ENCODE measurements around the gene JAZF1. TPM values are rescaled to one million over a fixed set of nuclear protein-coding genes. Genes with fewer than 3 reads are reported as not detected.

JAZF1 gene
- total RNA-seq, 1 experiment from 2014 or later = 3.4 TPM

GRCh38 chr7:28028471-28028870, 152.1 kb downstream of the JAZF1 start:
- no peaks in the 10 kb centered on the region for H3K9me3 ChIP-seq (ENCODE audit: control insufficient read depth in 1 of 2, insufficient read depth in 1 of 2, low read depth in 1 of 2, low read length in 2 of 2)
- H3K9ac ChIP-seq (ENCODE audit: low read length) = no peak overlapping the region
- no peak for DNase-seq (ENCODE audit: low read depth, low spot score)
- no peak overlapping the region for H3K4me2 ChIP-seq (ENCODE audit: low read length)
- TF ChIP-seq SIN3A (IDR thresholded peaks at IDR 0.05; ENCODE audit: low read depth) = no peak
- no peak for TF ChIP-seq YY1 (IDR thresholded peaks at IDR 0.05; ENCODE audit: extremely low read depth, insufficient replicate concordance, low read depth, low read length)
- no peak for TF ChIP-seq ZNF274 (IDR thresholded peaks at IDR 0.05; ENCODE audit: low read depth, low read length)
- TF ChIP-seq EZH2phosphoT487 (IDR thresholded peaks at IDR 0.05; ENCODE audit: borderline replicate concordance) = no peak
- TF ChIP-seq ZFX (IDR thresholded peaks at IDR 0.05) = no peak
- TF ChIP-seq SP1 (IDR thresholded peaks at IDR 0.05; ENCODE audit: low read depth) = no peak
- no peak for TF ChIP-seq SRF (IDR thresholded peaks at IDR 0.05; ENCODE audit: low read depth)
- TF ChIP-seq, protein P1, sequence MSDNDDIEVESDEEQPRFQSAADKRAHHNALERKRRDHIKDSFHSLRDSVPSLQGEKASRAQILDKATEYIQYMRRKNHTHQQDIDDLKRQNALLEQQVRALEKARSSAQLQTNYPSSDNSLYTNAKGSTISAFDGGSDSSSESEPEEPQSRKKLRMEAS (IDR thresholded peaks at IDR 0.05) = no peak
- TF ChIP-seq JUND (IDR thresholded peaks at IDR 0.05) = no peak
- TF ChIP-seq POLR2AphosphoS5 (IDR thresholded peaks at IDR 0.05; ENCODE audit: low read depth, low read length) = no peak
- TF ChIP-seq EGR1 (IDR thresholded peaks at IDR 0.05; ENCODE audit: low read depth) = no peak
- no peak for TF ChIP-seq EZH2 (IDR thresholded peaks at IDR 0.05)
- TF ChIP-seq ELF1 (IDR thresholded peaks at IDR 0.05; ENCODE audit: borderline replicate concordance, low read depth) = no peak
- TF ChIP-seq ZBTB33 (IDR thresholded peaks at IDR 0.05; ENCODE audit: extremely low read depth, insufficient replicate concordance, low read length) = no peak
- no peak for TF ChIP-seq POLR2A (IDR thresholded peaks at IDR 0.05; ENCODE audit: borderline replicate concordance, extremely low read depth, insufficient read depth, insufficient read length)
- ChIA-PET CTCF (interaction anchor here (1.3 kb wide), 1 partner anchor 65 kb away, joined by 3 read pairs; no protein-coding TSS in a partner anchor), POLR2A (no interaction called here), RAD21 (ENCODE audit: low non-redundant PET in 1 of 2, low total read pairs in 2 of 2, uncharacterized antibody in 2 of 2, unreplicated experiment in 2 of 2) (no interaction called here)
- no peaks in the 10 kb centered on the region for H3K79me2 ChIP-seq (ENCODE audit: insufficient read depth, low read length)
- H3K4me1 ChIP-seq (ENCODE audit: control insufficient read depth in 1 of 2, insufficient read depth in 2 of 2, low read length in 2 of 2) = peaks cover 0 to 3% of the 10 kb centered on the region in 2 experiments; a peak in 1 of 4 replicates
- intact Hi-C loops (cut with micrococcal nuclease) = loop anchor here (10.0 kb wide), 1 partner anchor 454 kb away; no protein-coding TSS in a partner anchor
- no TSS peak for BruUV-seq (replicated peaks)
- no peak for ATAC-seq
- no peaks in the 10 kb centered on the region for H3K36me3 ChIP-seq (ENCODE audit: control insufficient read depth in 1 of 2, insufficient read depth in 2 of 2, low read length in 2 of 2)
- no peak overlapping the region for H3K27ac ChIP-seq (ENCODE audit: low read depth, low read length)
- H3K27me3 ChIP-seq (ENCODE audit: insufficient read depth, low read length) = no peaks in the 10 kb centered on the region
- H2AFZ ChIP-seq (ENCODE audit: low read depth, low read length, poor library complexity, severe bottlenecking) = no peak overlapping the region
- no peaks in the 10 kb centered on the region for H3K9me2 ChIP-seq (ENCODE audit: insufficient read depth)
- no peak overlapping the region for H3K4me3 ChIP-seq (replicated peaks in 1 of 2; ENCODE audit: low read depth in 1 of 2, low read length in 2 of 2)
- H4K20me1 ChIP-seq (ENCODE audit: insufficient read depth) = no peaks in the 10 kb centered on the region
